RWPE2 (cell line): ENCODE data around the gene TSPO2.

ENCODE experiments used
- ATAC-seq: fragments of 200-7000 bp; cut with Tn5 transposase; 3 replicates; pipeline ENCODE4 v1.9.1; 2021; ENCODE audit warnings: low read depth
- DNase-seq: peaks from one replicate; pipeline ENCODE4 v3.0.0-alpha.2; 2020; ENCODE audit warnings: low spot score
- H3K27ac ChIP-seq: fragments of 450-650 bp; 2 replicates; pipeline ENCODE4 v1.5.1; 2017; ENCODE audit warnings: mild to moderate bottlenecking; ENCODE audit not compliant: poor library complexity, severe bottlenecking
- H3K27me3 ChIP-seq: fragments of 250-450 bp; sonication (Bioruptor Pico); 2 replicates; pipeline ENCODE4 v1.5.1; 2021; ENCODE audit warnings: mild to moderate bottlenecking, moderate library complexity; ENCODE audit not compliant: insufficient read depth, poor library complexity, severe bottlenecking
- H3K36me3 ChIP-seq: fragments of 250-450 bp; sonication (Bioruptor Pico); 2 replicates; pipeline ENCODE4 v1.5.1; 2020; ENCODE audit warnings: low read depth, mild to moderate bottlenecking, moderate library complexity
- H3K4me1 ChIP-seq: fragments of 250-450 bp; sonication (Bioruptor Pico); 2 replicates; pipeline ENCODE4 v1.5.1; 2021; ENCODE audit warnings: mild to moderate bottlenecking, moderate library complexity; ENCODE audit not compliant: insufficient read depth, poor library complexity, severe bottlenecking
- H3K4me3 ChIP-seq: fragments of 250-450 bp; sonication (Bioruptor Pico); 2 replicates; pipeline ENCODE4 v1.5.1; 2021; ENCODE audit warnings: mild to moderate bottlenecking, moderate library complexity; ENCODE audit not compliant: severe bottlenecking
- H3K9me3 ChIP-seq: fragments of 250-450 bp; sonication (Bioruptor Pico); 2 replicates; pipeline ENCODE4 v1.5.1; 2021; ENCODE audit warnings: mild to moderate bottlenecking, moderate library complexity; ENCODE audit not compliant: severe bottlenecking
- CTCF ChIP-seq: fragments of 450-650 bp; IDR thresholded peaks from one replicate; pipeline ENCODE4 v1.5.1; 2017; ENCODE audit warnings: mild to moderate bottlenecking, moderate library complexity; ENCODE audit not compliant: poor library complexity, severe bottlenecking

The TSPO2 gene

GRCh38 chr6:41071501-41071922, 29.2 kb downstream of the TSPO2 start:
- peaks cover 25% of the 10 kb centered on the region for H3K36me3 ChIP-seq
- no peak for DNase-seq
- H3K9me3 ChIP-seq = no peaks in the 10 kb centered on the region
- H3K27me3 ChIP-seq = no peaks in the 10 kb centered on the region
- peak overlapping the region; percentile 94 for H3K27ac ChIP-seq
- peak overlapping the region; percentile 81 for H3K4me3 ChIP-seq
- no peak for TF ChIP-seq CTCF
- no peaks in the 10 kb centered on the region for H3K4me1 ChIP-seq
- ATAC-seq = no peak

- TF ChIP-seq CTCF = no peak
- peak within 1 kb of the TSS; percentile 81 for H3K4me3 ChIP-seq
- peaks cover 18% of the 10 kb centered on the region for H3K36me3 ChIP-seq
These were observed 29.9 kb downstream of the TSPO2 start, which contains the start of gene OARD1 for GRCh38 chr6:41071923-41072835. Gene OARD1 (minus strand): TSS chr6:41072356. CDS start chr6:41071634, 722 bp downstream.

GRCh38 chr6:41072836-41073202, 30.6 kb downstream of the TSPO2 start, which contains the start of gene NFYA:
Gene NFYA (plus strand): TSS chr6:41072974. CDS start chr6:41079090, 6,116 bp downstream.
- peak within 1 kb of the TSS; percentile 81 for H3K4me3 ChIP-seq
- no peak for TF ChIP-seq CTCF
- no peak for DNase-seq
- no peaks in the 10 kb centered on the region for H3K9me3 ChIP-seq
- H3K27ac ChIP-seq = peak within 1 kb of the TSS; percentile 94
- no peaks in the 10 kb centered on the region for H3K4me1 ChIP-seq
- H3K27me3 ChIP-seq = no peaks in the 10 kb centered on the region
- peaks cover 12% of the 10 kb centered on the region for H3K36me3 ChIP-seq
- peak; percentile 86 for ATAC-seq

More at GRCh38 chr6:41071923-41072835, 29.9 kb downstream of the TSPO2 start, which contains the start of gene OARD1:
- no peaks in the 10 kb centered on the region for H3K27me3 ChIP-seq
- DNase-seq (peak; percentile 99), ATAC-seq (peak; percentile 79)
- H3K4me1 ChIP-seq = no peaks in the 10 kb centered on the region
- H3K27ac ChIP-seq = peak within 1 kb of the TSS; percentile 94
- H3K9me3 ChIP-seq = no peaks in the 10 kb centered on the region

GRCh38 chr6:41073203-41073967, 31.1 kb downstream of the TSPO2 start:
- Histone ChIP-seq H3K4me3 (peak overlapping the region; percentile 81), H3K27ac (peak overlapping the region; percentile 94), H3K27me3 (no peaks in the 10 kb centered on the region), H3K4me1 (no peaks in the 10 kb centered on the region), H3K36me3 (peaks cover 15% of the 10 kb centered on the region), H3K9me3 (no peaks in the 10 kb centered on the region)
- TF ChIP-seq CTCF = peak; percentile 34
- peak; percentile 17 for ATAC-seq
- DNase-seq = peak; percentile 85
